A549 treated with GW870086 at 1 μM for 4 hours (cell line): Measurements from ENCODE around the gene GNG7. TPM values are rescaled to one million over a fixed set of nuclear protein-coding genes. Genes with fewer than 3 reads are reported as not detected.

ENCODE experiments used
- total RNA-seq: library from RNA; stranded (reverse); fragments of 200-300 nt; extraction: Qiagen RNA extraction; gene quantifications from 5 replicates; pipeline ENCODE4 v1.2.3, GENCODE V29; 2022; ENCODE audit warnings: low read depth

The GNG7 gene
- 0.05 to 0.08 TPM (median 0.06 TPM) in 4 of 5 replicates, not detected in the other for total RNA-seq

GRCh38 chr19:2702170-2703076 is at the start of gene GNG7:
Gene GNG7 (minus strand): TSS chr19:2702694. CDS start chr19:2520688, 182,006 bp downstream.

GRCh38 chr19:2739602-2740313 is 37.3 kb upstream of the GNG7 start, which contains the start of gene SLC39A3:
Gene SLC39A3 (minus strand): TSS chr19:2740017. CDS start chr19:2737257, 2,760 bp downstream.

GRCh38 chr19:2720777-2721569 is 18.5 kb upstream of the GNG7 start, which contains the start of gene DIRAS1:
Gene DIRAS1 (minus strand): TSS chr19:2721372. CDS start chr19:2717806, 3,566 bp downstream.

GRCh38 chr19:2475702-2476450 is 226.6 kb downstream of the GNG7 start, which contains the start of gene GADD45B:
Gene GADD45B (plus strand): TSS chr19:2476127. CDS start chr19:2476359, 232 bp downstream.

Other genes with a start within 250 kb of the GNG7 start
- gene LMNB2, start 245.7 kb downstream of the GNG7 start, total RNA-seq: 63.6 to 85.8 TPM (median 74.4 TPM) in 5 replicates
- 61.9 to 89.9 TPM (median 83.4 TPM) in 5 replicates for gene GADD45B, start 226.6 kb downstream of the GNG7 start, total RNA-seq
- 3.3 to 4.2 TPM (median 3.7 TPM) in 5 replicates for gene DIRAS1, start 18.7 kb upstream of the GNG7 start, total RNA-seq
- 23.2 to 31.3 TPM (median 29.2 TPM) in 5 replicates for gene SLC39A3, start 37.3 kb upstream of the GNG7 start, total RNA-seq
- 56.7 to 79.5 TPM (median 71.6 TPM) in 5 replicates for gene SGTA, start 80.6 kb upstream of the GNG7 start, total RNA-seq
- gene THOP1, start 82.8 kb upstream of the GNG7 start, total RNA-seq: 77.2 to 103 TPM (median 95.6 TPM) in 5 replicates
- gene ZNF554, start 117.2 kb upstream of the GNG7 start, total RNA-seq: 0.71 to 1.1 TPM (median 0.80 TPM) in 5 replicates
- gene ZNF555, start 138.8 kb upstream of the GNG7 start, total RNA-seq: 1.2 to 2.8 TPM (median 2.3 TPM) in 5 replicates
- 0.05 to 0.40 TPM (median 0.06 TPM) in 3 of 5 replicates, not detected in the others for gene ZNF556, start 164.6 kb upstream of the GNG7 start, total RNA-seq
- 2.1 to 2.9 TPM (median 2.8 TPM) in 5 replicates for gene ZNF57, start 198.2 kb upstream of the GNG7 start, total RNA-seq
- gene ZNF77, start 242.3 kb upstream of the GNG7 start, total RNA-seq: 1.6 to 2.4 TPM (median 2.0 TPM) in 5 replicates